GM21619 (cell line): ENCODE data around the gene OR51B2.
A peak's percentile ranks its signal among the peaks of the same experiment; 100 is the strongest.

Source experiments
- ATAC-seq: cut with Tn5 transposase; IDR thresholded peaks from one replicate; pipeline ENCODE4 v1.9.1; 2021; ENCODE audit not compliant: unreplicated experiment

OR51B2 gene

DNA sequence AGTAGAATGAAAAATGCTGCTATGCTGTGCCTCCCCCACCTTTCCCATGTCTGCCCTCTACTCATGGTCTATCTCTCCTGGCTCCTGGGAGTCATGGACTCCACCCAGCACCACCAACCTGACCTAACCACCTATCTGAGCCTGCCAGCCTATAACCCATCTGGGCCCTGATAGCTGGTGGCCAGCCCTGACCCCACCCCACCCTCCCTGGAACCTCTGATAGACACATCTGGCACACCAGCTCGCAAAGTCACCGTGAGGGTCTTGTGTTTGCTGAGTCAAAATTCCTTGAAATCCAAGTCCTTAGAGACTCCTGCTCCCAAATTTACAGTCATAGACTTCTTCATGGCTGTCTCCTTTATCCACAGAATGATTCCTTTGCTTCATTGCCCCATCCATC, 39.5 kb downstream of the OR51B2 start:
- no peak for ATAC-seq

DNA sequence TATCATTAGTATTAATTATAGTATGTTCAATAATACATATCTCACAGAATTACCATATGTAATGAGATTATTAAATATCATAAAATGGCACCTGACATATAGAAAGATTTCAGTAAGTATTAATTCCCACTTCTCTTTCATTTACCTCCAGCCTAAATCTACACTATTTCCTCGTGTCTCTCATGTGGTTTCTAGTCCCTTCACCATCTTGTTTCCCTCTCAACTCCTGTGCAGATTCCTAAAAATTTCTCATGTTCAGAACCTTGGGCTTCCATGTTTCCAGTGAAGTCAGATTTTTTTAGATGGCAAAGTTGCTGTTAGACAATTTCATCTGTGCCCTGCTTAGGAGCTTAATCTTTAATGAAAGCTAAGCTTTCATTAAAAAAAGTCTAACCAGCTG, 40.2 kb downstream of the OR51B2 start:
- no peak for ATAC-seq

GRCh38 chr11:5283086-5283485, 41.0 kb downstream of the OR51B2 start:
- ATAC-seq: no peak

GRCh38 chr11:5282628-5283027, 41.5 kb downstream of the OR51B2 start:
- no peak for ATAC-seq

- no peak for ATAC-seq
Measured at GRCh38 chr11:5281596-5281995, 42.5 kb downstream of the OR51B2 start.

GRCh38 chr11:5280582-5281102, 43.5 kb downstream of the OR51B2 start:
- ATAC-seq: peak; percentile 96

- ATAC-seq: no peak
Measured at GRCh38 chr11:5279471-5280090, 44.5 kb downstream of the OR51B2 start.

GRCh38 chr11:5277807-5278382, 46.2 kb downstream of the OR51B2 start:
- peak; percentile 47 for ATAC-seq

DNA sequence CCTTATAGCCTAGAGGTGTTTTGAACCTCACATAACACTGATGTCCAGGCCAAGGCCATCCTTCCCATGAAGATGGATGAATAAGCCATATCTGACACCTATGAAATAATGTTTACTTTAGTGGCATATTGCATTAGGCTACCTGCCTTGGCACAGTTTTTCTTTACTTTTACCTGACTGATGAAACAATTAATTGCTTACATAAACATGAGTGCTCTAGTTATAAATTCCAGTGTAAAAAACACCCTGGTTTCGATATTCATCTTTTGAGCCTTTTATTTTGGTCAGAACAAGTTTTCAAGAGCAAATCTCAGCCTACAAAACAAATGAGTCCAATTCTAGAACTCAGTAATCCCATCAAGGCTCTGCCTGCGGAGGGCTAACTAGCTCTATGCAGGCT, 47.4 kb downstream of the OR51B2 start:
- no peak for ATAC-seq

DNA sequence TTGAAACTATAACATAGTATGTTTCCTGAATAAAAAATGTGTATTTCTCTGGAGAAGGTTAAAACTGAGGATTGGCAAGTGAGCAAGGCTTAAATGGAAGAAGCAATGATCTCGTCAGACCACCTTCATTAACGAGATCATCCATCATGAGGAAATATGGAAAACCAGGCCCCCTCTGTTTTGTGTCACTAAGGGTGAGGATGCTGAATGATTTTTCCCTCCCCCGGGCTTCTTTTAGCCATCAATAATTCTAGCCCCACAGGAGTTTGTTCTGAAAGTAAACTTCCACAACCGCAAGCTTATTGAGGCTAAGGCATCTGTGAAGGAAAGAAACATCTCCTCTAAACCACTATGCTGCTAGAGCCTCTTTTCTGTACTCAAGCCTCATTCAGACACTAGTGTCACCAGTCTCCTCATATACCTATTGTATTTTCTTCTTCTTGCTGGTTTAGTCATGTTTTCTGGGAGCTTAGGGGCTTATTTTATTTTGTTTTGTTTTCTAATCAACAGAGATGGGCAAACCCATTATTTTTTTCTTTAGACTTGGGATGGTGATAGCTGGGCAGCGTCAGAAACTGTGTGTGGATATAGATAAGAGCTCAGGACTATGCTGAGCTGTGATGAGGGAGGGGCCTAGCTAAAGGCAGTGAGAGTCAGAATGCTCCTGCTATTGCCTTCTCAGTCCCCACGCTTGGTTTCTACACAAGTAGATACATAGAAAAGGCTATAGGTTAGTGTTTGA, 48.6 kb downstream of the OR51B2 start:
- no peak for ATAC-seq

DNA sequence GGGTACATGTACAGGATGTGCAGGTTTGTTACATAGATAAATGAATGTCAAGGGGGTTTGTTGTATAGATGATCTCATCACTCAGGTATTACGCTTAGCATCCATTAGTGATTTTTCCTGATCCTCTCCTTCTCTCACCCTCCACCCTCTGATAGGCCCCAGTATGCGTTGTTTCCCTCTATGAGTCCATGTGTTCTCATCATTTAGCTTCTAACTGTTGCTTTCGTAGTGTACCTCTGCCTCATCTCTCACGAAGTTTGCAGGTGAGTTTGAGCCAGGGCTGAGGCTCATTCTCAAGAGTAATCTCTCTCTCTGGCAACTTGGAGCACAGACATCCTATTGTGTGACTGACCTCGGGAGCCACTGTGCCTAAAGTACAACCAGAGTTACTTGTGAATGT, 49.7 kb downstream of the OR51B2 start:
- no peak for ATAC-seq
